K562 (cell line): Measurements from ENCODE around the gene AGO4. TPM values are rescaled to one million over a fixed set of nuclear protein-coding genes. Genes with fewer than 3 reads are reported as not detected.

Source experiments
- CREM ChIP-seq: IDR thresholded peaks from 2 replicates; pipeline ENCODE4 v1.6.1; 2014; ENCODE audit warnings: antibody characterized with exemption, low read depth
- IFI16 ChIP-seq: fragments of 250-450 bp; sonication (Bioruptor Pico); IDR thresholded peaks from 2 replicates; pipeline ENCODE4 v2.1.2; 2022; ENCODE audit warnings: mild to moderate bottlenecking, inconsistent platforms
- KDM1A ChIP-seq, 2 experiments: fragments of 450-650 bp; IDR thresholded peaks; 2 replicates each; pipeline ENCODE4 v1.6.1; 2016; ENCODE audit warnings: mild to moderate bottlenecking in 2 of 2
- RAD51 ChIP-seq: fragments of 450-650 bp; IDR thresholded peaks from 2 replicates; pipeline ENCODE4 v1.7.1; 2016; ENCODE audit warnings: low read depth, mild to moderate bottlenecking, borderline replicate concordance
- RBBP5 ChIP-seq: fragments of 200-600 bp; sonication (generic); IDR thresholded peaks from 2 replicates; pipeline ENCODE4 v1.6.1; 2012; ENCODE audit warnings: borderline replicate concordance, mild to moderate bottlenecking, low read length, control low read depth, inconsistent platforms; ENCODE audit not compliant: insufficient read depth, poor library complexity, severe bottlenecking
- TGIF2 ChIP-seq: sonication (generic); formaldehyde crosslinking; IDR thresholded peaks from 2 replicates; pipeline ENCODE4 v1.8.1; 2022; ENCODE audit warnings: mild to moderate bottlenecking, missing genetic modification reagents, moderate library complexity
- TRIM28 ChIP-seq: fragments of 450-650 bp; IDR thresholded peaks from 2 replicates; pipeline ENCODE4 v1.6.1; 2017
- ZBTB17 ChIP-seq: fragments of 450-650 bp; formaldehyde crosslinking; IDR thresholded peaks from 2 replicates; pipeline ENCODE4 v1.4.0; 2020; ENCODE audit warnings: mild to moderate bottlenecking
- polyA plus RNA-seq, 8 experiments: library from polyadenylated mRNA; depleted of rRNA in 4 of 8; stranded (reverse) in 5 of 8; unstranded in 3 of 8; fragments of >200 nt; fragmentation: Nextera tagmentation in 2 of 8; fragmentation: Illumina TruSeq in 1 of 8; extraction: Ambion mirVana in 2 of 8; extraction: Trizol in 1 of 8; gene quantifications; 2 replicates each; pipeline versions ENCODE4 v1.2.1 to v1.2.3, GENCODE V29; 2011 to 2014; ENCODE audit warnings: inconsistent platforms in 1 of 8, missing spikeins in 1 of 8
- total RNA-seq, 7 experiments: library from RNA; depleted of rRNA in 6 of 7; stranded (reverse); fragments of >200 nt in 6 of 7; fragmentation: Illumina TruSeq in 2 of 7; extraction: Trizol in 2 of 7; gene quantifications; 2 replicates each; pipeline versions ENCODE4 v1.2.1 to v1.2.3, GENCODE V29; 2011 to 2021; ENCODE audit warnings: low replicate concordance in 1 of 7
- TF ChIP-seq, protein P1 (sequence below): fragments of 450-650 bp; conservative IDR thresholded peaks from 2 replicates; pipeline ENCODE4 v1.6.1; 2016; ENCODE audit warnings: missing genetic modification characterization, low read depth, mild to moderate bottlenecking, control low read depth, missing compliant biosample characterization
- TF ChIP-seq, protein P2 (sequence below): sonication (generic); formaldehyde crosslinking; IDR thresholded peaks from 2 replicates; pipeline ENCODE4 v1.8.1; 2023; ENCODE audit warnings: mild to moderate bottlenecking, missing genetic modification reagents, moderate library complexity
- TF ChIP-seq, protein P3 (sequence below): fragments of 450-650 bp; IDR thresholded peaks from 2 replicates; pipeline ENCODE4 v1.6.1; 2016
- TF ChIP-seq, protein P4 (sequence below): fragments of 450-650 bp; IDR thresholded peaks from 2 replicates; pipeline ENCODE4 v1.6.1; 2017; ENCODE audit warnings: antibody characterized with exemption
- TF ChIP-seq, protein P5 (sequence below): fragments of 450-650 bp; formaldehyde crosslinking; IDR thresholded peaks from 2 replicates; pipeline ENCODE4 v1.4.0; 2020; ENCODE audit warnings: mild to moderate bottlenecking, mixed read lengths
- TF ChIP-seq, protein P6 (sequence below): fragments of 450-650 bp; IDR thresholded peaks from 2 replicates; pipeline ENCODE4 v1.6.1; 2017; ENCODE audit warnings: mild to moderate bottlenecking, moderate library complexity
- TF ChIP-seq, protein P7 (sequence below): sonication (generic); formaldehyde crosslinking; IDR thresholded peaks from 2 replicates; pipeline ENCODE4 v1.5.0; 2020; ENCODE audit warnings: missing genetic modification reagents

Gene AGO4
- total and polyA plus RNA-seq, 9 of the 15 experiments (the other 6 are each of a cell fraction or from before 2014, with no cell fraction given), result 1.3 to 10.5 (median 6.5) TPM

DNA sequence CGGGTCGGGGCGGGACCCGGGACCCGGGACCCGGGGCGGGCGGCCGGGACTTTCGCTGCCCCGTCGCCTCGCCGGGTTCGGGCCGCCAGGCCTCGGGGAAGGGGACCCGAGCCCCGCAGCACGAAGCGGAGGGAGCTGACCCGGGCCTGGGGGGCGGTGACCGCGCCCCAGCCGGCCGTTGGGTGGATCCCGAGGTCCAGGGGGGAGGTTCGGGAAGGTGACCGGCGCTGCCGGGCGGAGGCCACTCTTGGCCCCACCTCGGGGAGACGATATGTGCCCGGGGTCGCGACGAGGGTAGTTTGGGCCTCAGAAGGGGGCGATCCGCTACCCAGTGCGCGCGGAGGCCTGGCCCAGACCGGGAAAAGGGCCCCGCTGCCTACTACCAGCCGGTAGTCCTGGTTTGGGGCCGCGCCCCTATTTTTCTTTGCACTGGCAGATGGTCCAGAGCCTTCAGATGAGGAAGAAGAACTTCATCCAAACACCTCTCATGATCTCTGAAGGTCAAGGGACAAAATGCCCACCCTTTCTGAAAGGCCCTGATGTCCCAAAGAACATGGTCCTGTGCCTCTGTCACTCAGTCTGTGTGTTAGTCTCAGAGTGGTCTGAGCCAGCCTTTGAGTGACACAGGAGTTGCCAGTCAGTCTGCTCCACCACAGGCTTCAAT lies 766 bp downstream of the AGO4 start (continued):
- no peak for TF ChIP-seq IFI16 (CRISPR knock-in tag)
- no peak for TF ChIP-seq KDM1A (IDR thresholded peaks at IDR 0.05)
- TF ChIP-seq TRIM28, result no peak
- TF ChIP-seq, protein P1, sequence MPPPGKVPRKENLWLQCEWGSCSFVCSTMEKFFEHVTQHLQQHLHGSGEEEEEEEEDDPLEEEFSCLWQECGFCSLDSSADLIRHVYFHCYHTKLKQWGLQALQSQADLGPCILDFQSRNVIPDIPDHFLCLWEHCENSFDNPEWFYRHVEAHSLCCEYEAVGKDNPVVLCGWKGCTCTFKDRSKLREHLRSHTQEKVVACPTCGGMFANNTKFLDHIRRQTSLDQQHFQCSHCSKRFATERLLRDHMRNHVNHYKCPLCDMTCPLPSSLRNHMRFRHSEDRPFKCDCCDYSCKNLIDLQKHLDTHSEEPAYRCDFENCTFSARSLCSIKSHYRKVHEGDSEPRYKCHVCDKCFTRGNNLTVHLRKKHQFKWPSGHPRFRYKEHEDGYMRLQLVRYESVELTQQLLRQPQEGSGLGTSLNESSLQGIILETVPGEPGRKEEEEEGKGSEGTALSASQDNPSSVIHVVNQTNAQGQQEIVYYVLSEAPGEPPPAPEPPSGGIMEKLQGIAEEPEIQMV (tag), result no peak
- TF ChIP-seq, protein P2, sequence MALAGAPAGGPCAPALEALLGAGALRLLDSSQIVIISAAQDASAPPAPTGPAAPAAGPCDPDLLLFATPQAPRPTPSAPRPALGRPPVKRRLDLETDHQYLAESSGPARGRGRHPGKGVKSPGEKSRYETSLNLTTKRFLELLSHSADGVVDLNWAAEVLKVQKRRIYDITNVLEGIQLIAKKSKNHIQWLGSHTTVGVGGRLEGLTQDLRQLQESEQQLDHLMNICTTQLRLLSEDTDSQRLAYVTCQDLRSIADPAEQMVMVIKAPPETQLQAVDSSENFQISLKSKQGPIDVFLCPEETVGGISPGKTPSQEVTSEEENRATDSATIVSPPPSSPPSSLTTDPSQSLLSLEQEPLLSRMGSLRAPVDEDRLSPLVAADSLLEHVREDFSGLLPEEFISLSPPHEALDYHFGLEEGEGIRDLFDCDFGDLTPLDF (CRISPR knock-in tag), result no peak
- TF ChIP-seq, protein P3, sequence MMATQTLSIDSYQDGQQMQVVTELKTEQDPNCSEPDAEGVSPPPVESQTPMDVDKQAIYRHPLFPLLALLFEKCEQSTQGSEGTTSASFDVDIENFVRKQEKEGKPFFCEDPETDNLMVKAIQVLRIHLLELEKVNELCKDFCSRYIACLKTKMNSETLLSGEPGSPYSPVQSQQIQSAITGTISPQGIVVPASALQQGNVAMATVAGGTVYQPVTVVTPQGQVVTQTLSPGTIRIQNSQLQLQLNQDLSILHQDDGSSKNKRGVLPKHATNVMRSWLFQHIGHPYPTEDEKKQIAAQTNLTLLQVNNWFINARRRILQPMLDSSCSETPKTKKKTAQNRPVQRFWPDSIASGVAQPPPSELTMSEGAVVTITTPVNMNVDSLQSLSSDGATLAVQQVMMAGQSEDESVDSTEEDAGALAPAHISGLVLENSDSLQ, result peak; percentile 94
- no peak for TF ChIP-seq RAD51
- TF ChIP-seq, protein P4, sequence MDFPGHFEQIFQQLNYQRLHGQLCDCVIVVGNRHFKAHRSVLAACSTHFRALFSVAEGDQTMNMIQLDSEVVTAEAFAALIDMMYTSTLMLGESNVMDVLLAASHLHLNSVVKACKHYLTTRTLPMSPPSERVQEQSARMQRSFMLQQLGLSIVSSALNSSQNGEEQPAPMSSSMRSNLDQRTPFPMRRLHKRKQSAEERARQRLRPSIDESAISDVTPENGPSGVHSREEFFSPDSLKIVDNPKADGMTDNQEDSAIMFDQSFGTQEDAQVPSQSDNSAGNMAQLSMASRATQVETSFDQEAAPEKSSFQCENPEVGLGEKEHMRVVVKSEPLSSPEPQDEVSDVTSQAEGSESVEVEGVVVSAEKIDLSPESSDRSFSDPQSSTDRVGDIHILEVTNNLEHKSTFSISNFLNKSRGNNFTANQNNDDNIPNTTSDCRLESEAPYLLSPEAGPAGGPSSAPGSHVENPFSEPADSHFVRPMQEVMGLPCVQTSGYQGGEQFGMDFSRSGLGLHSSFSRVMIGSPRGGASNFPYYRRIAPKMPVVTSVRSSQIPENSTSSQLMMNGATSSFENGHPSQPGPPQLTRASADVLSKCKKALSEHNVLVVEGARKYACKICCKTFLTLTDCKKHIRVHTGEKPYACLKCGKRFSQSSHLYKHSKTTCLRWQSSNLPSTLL, result no peak
- TF ChIP-seq ZBTB17 (CRISPR knock-in tag), result no peak
- TF ChIP-seq, protein P5, sequence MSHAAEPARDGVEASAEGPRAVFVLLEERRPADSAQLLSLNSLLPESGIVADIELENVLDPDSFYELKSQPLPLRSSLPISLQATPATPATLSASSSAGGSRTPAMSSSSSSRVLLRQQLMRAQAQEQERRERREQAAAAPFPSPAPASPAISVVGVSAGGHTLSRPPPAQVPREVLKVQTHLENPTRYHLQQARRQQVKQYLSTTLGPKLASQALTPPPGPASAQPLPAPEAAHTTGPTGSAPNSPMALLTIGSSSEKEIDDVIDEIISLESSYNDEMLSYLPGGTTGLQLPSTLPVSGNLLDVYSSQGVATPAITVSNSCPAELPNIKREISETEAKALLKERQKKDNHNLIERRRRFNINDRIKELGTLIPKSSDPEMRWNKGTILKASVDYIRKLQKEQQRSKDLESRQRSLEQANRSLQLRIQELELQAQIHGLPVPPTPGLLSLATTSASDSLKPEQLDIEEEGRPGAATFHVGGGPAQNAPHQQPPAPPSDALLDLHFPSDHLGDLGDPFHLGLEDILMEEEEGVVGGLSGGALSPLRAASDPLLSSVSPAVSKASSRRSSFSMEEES (CRISPR knock-in tag), result no peak
- TF ChIP-seq RBBP5, result peak; percentile 62
- TF ChIP-seq, protein P6, sequence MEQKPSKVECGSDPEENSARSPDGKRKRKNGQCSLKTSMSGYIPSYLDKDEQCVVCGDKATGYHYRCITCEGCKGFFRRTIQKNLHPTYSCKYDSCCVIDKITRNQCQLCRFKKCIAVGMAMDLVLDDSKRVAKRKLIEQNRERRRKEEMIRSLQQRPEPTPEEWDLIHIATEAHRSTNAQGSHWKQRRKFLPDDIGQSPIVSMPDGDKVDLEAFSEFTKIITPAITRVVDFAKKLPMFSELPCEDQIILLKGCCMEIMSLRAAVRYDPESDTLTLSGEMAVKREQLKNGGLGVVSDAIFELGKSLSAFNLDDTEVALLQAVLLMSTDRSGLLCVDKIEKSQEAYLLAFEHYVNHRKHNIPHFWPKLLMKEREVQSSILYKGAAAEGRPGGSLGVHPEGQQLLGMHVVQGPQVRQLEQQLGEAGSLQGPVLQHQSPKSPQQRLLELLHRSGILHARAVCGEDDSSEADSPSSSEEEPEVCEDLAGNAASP, result no peak
- no peak for TF ChIP-seq TGIF2 (CRISPR knock-in tag)
- TF ChIP-seq CREM, result peak; percentile 9; the same call in 1 of the 2 replicates
- TF ChIP-seq, protein P7, sequence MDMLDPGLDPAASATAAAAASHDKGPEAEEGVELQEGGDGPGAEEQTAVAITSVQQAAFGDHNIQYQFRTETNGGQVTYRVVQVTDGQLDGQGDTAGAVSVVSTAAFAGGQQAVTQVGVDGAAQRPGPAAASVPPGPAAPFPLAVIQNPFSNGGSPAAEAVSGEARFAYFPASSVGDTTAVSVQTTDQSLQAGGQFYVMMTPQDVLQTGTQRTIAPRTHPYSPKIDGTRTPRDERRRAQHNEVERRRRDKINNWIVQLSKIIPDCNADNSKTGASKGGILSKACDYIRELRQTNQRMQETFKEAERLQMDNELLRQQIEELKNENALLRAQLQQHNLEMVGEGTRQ, result no peak
